CD4-positive, alpha-beta T cell treated with Interleukin-10 for 1 hour (primary cell): Measurements from ENCODE around the gene GPR75.

Source experiments
- DNase-seq: peaks from one replicate; pipeline ENCODE4 v3.0.0-alpha.2; 2020

Gene GPR75

GRCh38 chr2:53859206-53860181 is at the start of gene GPR75:
GPR75 (minus strand) TSS chr2:53859967; CDS start chr2:53854756, 5,211 bp downstream.
- DNase-seq, result no peak

DNA sequence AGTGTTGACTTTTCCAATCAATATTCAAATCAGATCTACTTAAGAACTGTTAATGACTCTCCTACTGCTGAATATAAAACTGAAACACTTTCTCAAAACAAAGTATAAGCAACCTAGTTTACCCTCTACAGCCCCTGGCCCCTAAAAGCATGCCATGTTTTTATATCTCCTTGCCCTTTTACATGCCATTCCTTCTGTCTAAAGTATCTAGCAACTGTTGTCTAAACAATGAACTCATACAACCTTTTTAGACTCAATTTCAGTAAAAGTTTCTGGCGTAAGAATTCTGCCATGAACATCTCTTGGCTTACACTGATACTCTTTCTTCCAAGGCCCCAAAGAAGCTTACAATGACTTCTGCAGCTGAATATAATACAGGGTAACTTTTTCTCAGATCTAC is 47.8 kb upstream of the GPR75 start:
- no peak for DNase-seq

DNA sequence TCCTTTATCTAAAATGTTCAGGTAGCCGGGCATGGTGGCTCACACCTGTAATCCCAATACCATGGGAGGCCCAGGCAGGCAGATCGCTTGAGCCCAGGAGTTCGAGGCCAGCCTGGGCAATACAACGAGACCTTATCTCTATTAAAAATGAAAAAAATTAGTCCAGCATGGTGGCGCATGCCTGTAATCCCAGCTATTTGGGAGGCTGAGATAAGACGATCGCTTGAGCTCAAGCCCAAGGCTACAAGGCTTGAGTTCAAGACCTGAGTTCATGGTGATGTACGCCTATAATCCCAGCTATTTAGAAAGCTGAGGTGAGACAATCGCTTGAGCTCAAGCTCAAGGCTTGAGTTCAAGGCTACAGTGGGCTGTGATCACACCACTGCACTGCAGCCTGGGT is 45.6 kb upstream of the GPR75 start:
- no peak for DNase-seq

DNA sequence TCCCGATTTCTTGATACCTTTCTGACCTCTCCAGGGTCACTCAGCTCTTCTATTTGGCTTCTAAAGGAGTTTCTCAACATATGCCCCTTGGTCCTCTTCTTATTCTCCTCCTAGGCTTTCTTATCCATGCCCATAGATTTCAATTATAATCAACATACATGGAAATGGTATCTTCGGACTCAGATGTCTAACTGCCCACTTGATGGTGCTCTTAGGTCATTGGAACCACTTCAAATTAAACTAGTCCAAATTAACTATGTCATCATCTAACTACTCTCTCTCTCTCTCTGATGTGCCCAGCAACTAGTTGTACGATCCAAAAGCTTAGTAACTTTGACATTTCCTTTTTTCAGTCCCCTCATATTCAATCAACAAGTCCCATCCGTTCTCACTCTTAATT is 43.2 kb upstream of the GPR75 start:
- no peak for DNase-seq

DNA sequence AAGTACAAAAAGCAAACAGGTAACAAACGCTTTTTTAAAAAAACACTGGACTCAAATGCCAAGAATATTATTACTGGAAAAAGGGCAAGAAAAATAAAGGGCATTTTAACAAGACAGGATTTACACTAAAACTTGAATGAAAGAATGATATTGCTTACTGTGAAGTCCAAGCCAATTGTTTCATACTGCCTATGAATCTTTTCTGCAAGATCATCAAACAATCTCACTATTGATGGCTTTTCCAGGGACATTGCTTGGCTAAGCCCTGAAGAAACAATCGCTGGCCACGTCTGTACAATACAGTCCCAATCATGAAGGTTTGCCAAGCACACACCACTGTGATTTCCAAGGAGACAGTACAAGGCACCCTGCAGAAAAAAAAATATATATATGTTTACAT is 41.4 kb upstream of the GPR75 start:
- no peak for DNase-seq

- DNase-seq, result no peak
Measured at GRCh38 chr2:53896864-53897263, 37.1 kb upstream of the GPR75 start.

GRCh38 chr2:53886406-53887280 is 26.9 kb upstream of the GPR75 start:
- no peak for DNase-seq

DNA sequence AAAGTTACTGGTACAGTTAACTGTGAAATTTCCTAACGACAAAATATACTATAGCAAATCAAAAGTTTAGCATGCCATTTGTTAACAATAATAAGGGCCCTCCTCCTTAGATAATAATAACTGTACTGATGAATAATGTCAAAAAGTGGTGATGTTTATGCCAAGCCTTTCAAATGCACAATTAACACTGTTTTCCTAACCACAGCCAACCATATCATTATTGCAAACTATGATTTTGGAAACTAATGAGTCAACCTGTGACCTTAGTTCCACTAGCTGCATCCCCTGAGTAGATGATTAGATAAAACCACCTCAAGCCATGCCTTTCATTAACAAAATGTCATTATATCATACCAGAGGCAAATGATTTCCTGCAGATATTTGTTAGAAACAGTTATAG is 25.1 kb upstream of the GPR75 start:
- DNase-seq, result no peak

- no peak for DNase-seq
Measured at GRCh38 chr2:53881986-53882385, 22.2 kb upstream of the GPR75 start.

DNA sequence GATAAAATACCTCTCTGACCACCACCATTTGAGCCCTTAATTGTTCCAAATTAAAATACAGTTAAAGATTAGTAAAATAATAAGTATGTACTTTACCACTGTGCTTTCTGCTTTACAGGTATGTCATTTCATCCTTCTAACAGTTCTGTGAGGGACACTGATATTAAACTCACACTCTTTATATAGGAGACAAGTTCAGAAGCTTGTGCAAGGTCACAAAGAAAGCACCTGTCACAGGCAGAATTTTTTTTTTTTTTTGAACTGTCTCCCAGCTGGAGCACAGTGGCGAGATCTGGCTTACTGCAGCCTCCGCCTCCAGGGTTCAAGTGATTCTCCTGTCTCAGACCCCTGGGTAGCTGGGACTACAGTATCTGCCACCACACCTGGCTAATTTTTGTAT is 21.6 kb upstream of the GPR75 start:
- DNase-seq, result no peak

- no peak for DNase-seq
Measured at GRCh38 chr2:53880756-53881155, 21.0 kb upstream of the GPR75 start.

DNA sequence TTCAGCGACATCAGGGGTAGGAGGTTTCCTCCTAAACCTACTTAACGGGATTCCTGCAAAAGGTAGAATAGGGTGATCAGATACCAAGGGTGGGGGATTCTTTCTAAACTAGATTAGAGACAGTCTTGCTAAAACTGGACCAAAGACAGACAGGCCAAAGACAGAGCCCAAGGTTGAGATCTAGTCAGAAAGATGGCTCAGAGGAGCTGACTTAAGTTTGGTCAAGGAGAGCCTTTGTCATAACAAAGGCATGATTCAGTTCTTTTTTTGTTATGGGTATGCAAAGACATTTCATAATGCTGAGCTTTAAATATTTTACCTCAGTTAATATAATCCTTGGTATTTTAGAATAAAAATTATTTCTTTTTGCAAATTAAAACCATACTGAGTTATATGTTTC is 17.8 kb upstream of the GPR75 start:
- no peak for DNase-seq

GRCh38 chr2:53877112-53877511 is 17.3 kb upstream of the GPR75 start:
- DNase-seq, result no peak

DNA sequence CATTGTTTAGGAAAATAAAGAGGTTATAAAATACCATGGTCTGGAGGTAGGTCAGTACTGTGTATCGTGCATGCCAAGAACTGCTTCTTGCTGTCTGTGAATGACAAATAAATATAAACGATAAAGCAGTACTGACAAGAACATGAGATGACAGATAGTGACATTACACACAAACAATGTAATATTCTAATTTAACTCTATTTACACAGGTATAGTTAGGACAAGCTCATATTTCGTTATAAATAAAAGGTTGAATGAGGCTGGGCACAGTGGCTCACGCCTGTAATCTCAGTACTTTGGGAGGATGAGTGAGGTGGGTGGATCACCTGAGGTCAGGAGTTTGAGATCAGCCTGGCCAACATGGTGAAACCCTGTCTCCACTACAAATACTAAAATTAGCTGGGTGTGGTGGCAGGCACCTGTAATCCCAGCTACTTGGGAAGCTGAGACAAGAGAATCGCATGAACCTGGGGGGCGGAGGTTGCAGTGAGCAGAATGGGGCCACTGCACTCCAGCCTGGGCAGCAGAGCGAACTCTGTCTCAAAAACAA is 14.7 kb upstream of the GPR75 start:
- DNase-seq, result no peak

- no peak for DNase-seq
Measured at GRCh38 chr2:53867773-53868172, 8.0 kb upstream of the GPR75 start.

- no peak for DNase-seq
Measured at GRCh38 chr2:53867169-53867568, 7.4 kb upstream of the GPR75 start.

DNA sequence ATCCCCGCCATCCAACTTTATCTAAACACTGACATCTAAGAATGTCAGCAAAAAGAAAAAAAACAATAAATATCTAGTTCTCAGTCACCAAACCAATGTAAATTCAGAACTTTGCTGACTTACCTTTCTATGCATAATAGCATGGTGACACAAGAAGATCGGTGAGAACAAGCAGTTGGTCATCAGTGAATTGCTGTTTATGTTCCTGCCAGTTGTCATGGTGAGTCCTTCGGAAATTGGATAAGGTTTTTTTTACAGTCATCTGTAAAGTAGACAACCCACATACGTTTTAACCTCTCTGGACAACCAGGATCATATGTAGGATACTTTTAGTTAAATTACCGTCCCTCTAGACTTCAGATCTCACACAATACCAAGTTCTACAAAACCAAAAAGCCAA is 6.2 kb upstream of the GPR75 start:
- no peak for DNase-seq

DNA sequence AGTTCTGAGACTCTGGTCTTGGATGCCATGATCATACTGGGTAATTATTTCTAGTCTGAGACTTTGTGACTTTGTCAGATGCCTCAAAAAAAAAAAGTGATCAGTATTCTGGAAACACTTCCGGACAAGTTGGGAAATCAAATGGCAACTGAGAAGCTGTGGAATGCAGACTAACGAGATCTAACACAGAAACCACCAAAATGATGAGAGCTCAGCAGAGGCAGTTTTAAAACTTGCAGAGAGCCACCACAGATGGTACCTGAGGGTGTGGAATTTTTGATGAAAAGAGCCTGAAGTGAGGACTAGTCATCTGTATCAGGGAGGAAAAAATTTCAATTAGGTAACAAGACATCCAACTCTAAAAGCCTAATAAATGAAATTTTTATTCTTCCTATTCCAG is 5.5 kb upstream of the GPR75 start:
- no peak for DNase-seq

DNA sequence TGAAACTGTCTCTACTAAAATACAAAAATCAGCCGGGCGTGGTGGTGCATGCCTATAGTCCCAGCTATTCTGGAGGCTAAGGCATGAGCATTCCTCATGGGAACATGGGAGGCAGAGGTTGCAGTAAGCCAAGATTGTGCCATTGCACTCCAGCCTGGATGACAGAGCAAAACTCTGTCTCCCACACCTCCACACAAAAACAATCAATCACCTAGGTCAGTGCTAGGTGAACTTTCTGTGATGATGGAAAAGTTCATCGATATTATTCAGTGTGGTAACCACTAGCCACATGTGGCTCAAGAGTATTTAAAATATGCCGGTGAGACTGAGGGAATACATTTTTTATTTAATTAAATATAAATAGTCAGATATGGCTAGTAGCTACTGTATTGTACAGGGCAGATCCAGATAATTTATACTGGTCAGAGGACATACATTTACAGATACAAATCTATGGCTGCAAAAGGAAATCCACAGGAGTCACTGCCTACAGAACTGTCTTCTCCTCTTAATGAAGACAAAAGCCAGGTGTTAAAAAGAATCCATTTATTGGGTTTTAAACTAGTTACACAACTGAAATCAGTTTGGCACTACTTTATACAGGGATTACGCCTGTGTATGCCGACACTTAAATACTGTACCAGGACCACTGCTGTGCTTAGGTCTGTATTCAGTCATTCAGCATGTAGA is 3.9 kb upstream of the GPR75 start:
- no peak for DNase-seq

GRCh38 chr2:53861824-53862223 is 2.1 kb upstream of the GPR75 start:
- DNase-seq, result no peak

GRCh38 chr2:53856272-53856671 is 3.5 kb downstream of the GPR75 start:
- DNase-seq, result no peak

- DNase-seq, result no peak
Measured at GRCh38 chr2:53854678-53855077, 5.1 kb downstream of the GPR75 start.

GRCh38 chr2:53852532-53852931 is 7.2 kb downstream of the GPR75 start:
- DNase-seq, result no peak
